GM12801 (cell line): ENCODE data around the gene TYK2.

Experiments
- CTCF ChIP-seq: IDR thresholded peaks from one replicate; pipeline ENCODE4 v1.5.1; 2011; ENCODE audit warnings: control low read depth; ENCODE audit not compliant: insufficient read length; ENCODE audit errors: extremely low read depth

TYK2 gene

GRCh38 chr19:10404888-10405820 is 24.8 kb upstream of the TYK2 start:
- TF ChIP-seq CTCF: no peak

GRCh38 chr19:10403137-10404021 is 23.0 kb upstream of the TYK2 start, which contains the start of gene CDC37:
CDC37 (minus strand) TSS chr19:10403542; CDS start chr19:10403479, 63 bp downstream.
- no peak for TF ChIP-seq CTCF

- TF ChIP-seq CTCF: no peak
Measured at GRCh38 chr19:10402441-10403038, 22.2 kb upstream of the TYK2 start.

GRCh38 chr19:10399878-10400277 is 19.5 kb upstream of the TYK2 start:
- no peak for TF ChIP-seq CTCF

GRCh38 chr19:10398819-10399218 is 18.4 kb upstream of the TYK2 start:
- no peak for TF ChIP-seq CTCF

GRCh38 chr19:10395917-10396316 is 15.5 kb upstream of the TYK2 start:
- no peak for TF ChIP-seq CTCF

GRCh38 chr19:10395436-10395835 is 15.1 kb upstream of the TYK2 start:
- no peak for TF ChIP-seq CTCF
